Body of pancreas (tissue), 4 donors: ENCODE results near the gene ERMP1. TPM values are rescaled to one million over a fixed set of nuclear protein-coding genes. Genes with fewer than 3 reads are reported as not detected.

Experiments
- ATAC-seq: fragments of 150-250 bp; one replicate; pipeline ENCODE4 v1.9.1; 2016
- DNase-seq, 4 donors: peaks; one replicate each; pipeline ENCODE4 v3.0.0-alpha.2; 2019
- H3K27ac ChIP-seq, 4 donors: fragments of 200-600 bp; sonication (generic); 1 replicate in 3 of 4; 2 replicates in 1 of 4; pipeline versions ENCODE4 v1.5.1 to v1.6.1; 2016 to 2019; ENCODE audit warnings: mild to moderate bottlenecking in 1 of 4, mixed read lengths in 1 of 4, moderate library complexity in 1 of 4
- H3K27me3 ChIP-seq, 2 donors: fragments of 200-600 bp; sonication (generic); one replicate each; pipeline ENCODE4 v1.6.0; 2016; ENCODE audit warnings: mild to moderate bottlenecking in 1 of 2
- H3K36me3 ChIP-seq, 2 donors: fragments of 200-600 bp; sonication (generic); replicated peaks in 1 of 2; 2 replicates each; pipeline ENCODE4 v1.5.1; 2016; ENCODE audit warnings: low read depth in 2 of 2; ENCODE audit not compliant: insufficient read depth in 1 of 2
- H3K4me1 ChIP-seq: fragments of 200-600 bp; sonication (generic); one replicate; pipeline ENCODE4 v1.6.0; 2016
- H3K4me3 ChIP-seq, 2 donors: fragments of 200-600 bp; sonication (generic); 1 replicate in 1 of 2; 2 replicates in 1 of 2; pipeline ENCODE4 v1.5.1; 2016 to 2019
- H3K9me3 ChIP-seq, 3 donors: fragments of 200-600 bp; sonication (generic); 1 replicate in 2 of 3; 2 replicates in 1 of 3; pipeline ENCODE4 v1.5.1; 2016
- CTCF ChIP-seq, 7 experiments: fragments of 450-650 bp in 4 of 7; fragments of 200-600 bp in 3 of 7; sonication (generic) in 3 of 7; IDR thresholded peaks; one replicate each; pipeline ENCODE4 v1.5.1; 2016 to 2019; ENCODE audit warnings: antibody characterized with exemption in 7 of 7
- POLR2A ChIP-seq, 3 donors: fragments of 450-650 bp; IDR thresholded peaks; one replicate each; pipeline ENCODE4 v1.6.1; 2016; ENCODE audit warnings: antibody characterized with exemption in 3 of 3, mild to moderate bottlenecking in 2 of 3
- WGBS, 2 donors: methylation state at CpG; one replicate each; pipeline ENCODE4 v1.1.5; 2017; 5-methylcytosine and 5-hydroxymethylcytosine counted together
- intact Hi-C: fragments of 100-400 bp; cut with DNase I; formaldehyde crosslinking; loops from one replicate; pipeline ENCODE4 v1.15.1; 2023
- total RNA-seq, 2 donors: library from RNA; depleted of rRNA; stranded (reverse); fragments of >200 nt; gene quantifications; one replicate each; pipeline ENCODE4 v1.1.0, GENCODE V29; 2016

Gene ERMP1
- total RNA-seq, 2 donors from 2014 or later: 11.2 to 11.9 TPM

- ATAC-seq: peak; percentile 35
- H3K27me3 ChIP-seq: no peaks in the 10 kb centered on the region
- H3K9me3 ChIP-seq: no peaks in the 10 kb centered on the region
- no peak overlapping the region for H3K27ac ChIP-seq
- H3K4me1 ChIP-seq: no peaks in the 10 kb centered on the region
- H3K36me3 ChIP-seq: no peaks in the 10 kb centered on the region
- 54 to 73% methylated on average over 2 to 3 of the region's 3 CpGs for WGBS, 2 donors
- no peak for TF ChIP-seq POLR2A (IDR thresholded peaks at IDR 0.05)
- no peak for TF ChIP-seq CTCF (IDR thresholded peaks at IDR 0.05)
- peak; percentile 41 to 76 (median 54) for DNase-seq
- no peak overlapping the region for H3K4me3 ChIP-seq
- intact Hi-C loops: no loop called here
Observed at GRCh38 chr9:5870691-5871090, 37.8 kb upstream of the ERMP1 start.

- H3K36me3 ChIP-seq: no peaks in the 10 kb centered on the region
- no peaks in the 10 kb centered on the region for H3K27me3 ChIP-seq
- TF ChIP-seq POLR2A (IDR thresholded peaks at IDR 0.05) (no peak), CTCF (IDR thresholded peaks at IDR 0.05) (no peak)
- no peaks in the 10 kb centered on the region for H3K4me1 ChIP-seq
- H3K9me3 ChIP-seq: no peaks in the 10 kb centered on the region
- ATAC-seq (peak; percentile 15), DNase-seq (no peak)
- H3K4me3 ChIP-seq: no peak overlapping the region
- WGBS, 2 donors: 66 to 69% methylated on average over 2 of the region's 2 CpGs
- intact Hi-C loops: no loop called here
- H3K27ac ChIP-seq: no peak overlapping the region
Observed at GRCh38 chr9:5870020-5870339, 37.1 kb upstream of the ERMP1 start.

- intact Hi-C loops: no loop called here
- H3K27ac ChIP-seq: no peak overlapping the region
- H3K27me3 ChIP-seq: no peaks in the 10 kb centered on the region
- WGBS, 2 donors: 86% methylated on average over 3 of the region's 3 CpGs
- H3K36me3 ChIP-seq: no peaks in the 10 kb centered on the region
- TF ChIP-seq POLR2A (IDR thresholded peaks at IDR 0.05) (no peak), CTCF (IDR thresholded peaks at IDR 0.05) (no peak)
- peak; percentile 30 for ATAC-seq
- H3K9me3 ChIP-seq: no peaks in the 10 kb centered on the region
- peaks cover under 1% of the 10 kb centered on the region for H3K4me1 ChIP-seq
- H3K4me3 ChIP-seq: no peak overlapping the region
- no peak for DNase-seq
Observed at GRCh38 chr9:5869315-5870019, 36.5 kb upstream of the ERMP1 start.

- no peak for ATAC-seq
- 71 to 82% methylated on average over 9 of the region's 9 CpGs for WGBS, 2 donors
- no peaks in the 10 kb centered on the region for H3K9me3 ChIP-seq
Observed at GRCh38 chr9:5868235-5868634, 35.3 kb upstream of the ERMP1 start.

More at GRCh38 chr9:5868235-5868634, 35.3 kb upstream of the ERMP1 start:
- intact Hi-C loops: no loop called here
- H3K36me3 ChIP-seq: no peaks in the 10 kb centered on the region
- no peak overlapping the region for H3K4me3 ChIP-seq
- peaks cover 8% of the 10 kb centered on the region for H3K4me1 ChIP-seq
- H3K27ac ChIP-seq: no peak overlapping the region
- TF ChIP-seq CTCF (IDR thresholded peaks at IDR 0.05) (no peak), POLR2A (IDR thresholded peaks at IDR 0.05) (no peak)
- no peak for DNase-seq
- no peaks in the 10 kb centered on the region for H3K27me3 ChIP-seq
